Osteoblast (primary cell): ENCODE measurements around the gene TMEM170A. TPM values are rescaled to one million over a fixed set of nuclear protein-coding genes. Genes with fewer than 3 reads are reported as not detected.
"Not testable (repeated sequence)": the region's sequence is repeated elsewhere in the genome, so short reads cannot be mapped to it uniquely, and the experiment has no call there.

Experiments
- DNase-seq: peaks from one replicate; pipeline ENCODE4 v3.0.0; 2011; ENCODE audit warnings: low spot score, mixed read lengths; ENCODE audit not compliant: insufficient read length; ENCODE audit errors: missing footprints
- H2AFZ ChIP-seq: 2 replicates; pipeline ENCODE4 v1.6.0; 2011; ENCODE audit warnings: mild to moderate bottlenecking, low read length
- H3K27ac ChIP-seq: 2 replicates; pipeline ENCODE4 v1.5.1; 2011; ENCODE audit warnings: mild to moderate bottlenecking, low read depth, low read length, moderate library complexity
- H3K27me3 ChIP-seq: 2 replicates; pipeline ENCODE4 v1.6.0; 2012; ENCODE audit warnings: mild to moderate bottlenecking, control low read depth, inconsistent platforms, low read length, moderate library complexity; ENCODE audit not compliant: insufficient read depth
- H3K36me3 ChIP-seq: 2 replicates; pipeline ENCODE4 v1.5.1; 2011; ENCODE audit warnings: mild to moderate bottlenecking, low read length, control low read depth, moderate library complexity; ENCODE audit not compliant: insufficient read depth
- H3K4me1 ChIP-seq: 2 replicates; pipeline ENCODE4 v1.5.1; 2011; ENCODE audit warnings: mild to moderate bottlenecking, low read length, control low read depth, moderate library complexity; ENCODE audit not compliant: insufficient read depth
- H3K4me2 ChIP-seq: 2 replicates; pipeline ENCODE4 v1.6.0; 2011; ENCODE audit warnings: mild to moderate bottlenecking, low read length; ENCODE audit not compliant: insufficient read depth
- H3K4me3 ChIP-seq: fragments of 200-600 bp; sonication (generic); 3 replicates; pipeline ENCODE4 v1.5.1; 2012; ENCODE audit warnings: mild to moderate bottlenecking, low read length, inconsistent platforms; ENCODE audit not compliant: insufficient read depth
- H3K79me2 ChIP-seq: 2 replicates; pipeline ENCODE4 v1.6.0; 2012; ENCODE audit warnings: mild to moderate bottlenecking, low read length, control low read depth, inconsistent platforms; ENCODE audit not compliant: insufficient read depth
- H3K9me3 ChIP-seq: 2 replicates; pipeline ENCODE4 v1.5.1; 2011; ENCODE audit warnings: low read depth, low read length, control low read depth
- H4K20me1 ChIP-seq: 2 replicates; pipeline ENCODE4 v1.6.0; 2012; ENCODE audit warnings: mild to moderate bottlenecking, low read length, control low read depth; ENCODE audit not compliant: insufficient read depth
- total RNA-seq: library from RNA; depleted of rRNA; stranded (reverse); fragments of >200 nt; gene quantifications from 2 replicates; pipeline ENCODE4 v1.2.3, GENCODE V29; 2012
- TF ChIP-seq, protein P1 (sequence below): IDR thresholded peaks from 2 replicates; pipeline ENCODE4 v1.5.1; 2011; ENCODE audit warnings: mild to moderate bottlenecking, low read depth, low read length, moderate library complexity; ENCODE audit errors: extremely low read depth

TMEM170A gene
- total RNA-seq, 1 donor: 11.6 TPM

DNA sequence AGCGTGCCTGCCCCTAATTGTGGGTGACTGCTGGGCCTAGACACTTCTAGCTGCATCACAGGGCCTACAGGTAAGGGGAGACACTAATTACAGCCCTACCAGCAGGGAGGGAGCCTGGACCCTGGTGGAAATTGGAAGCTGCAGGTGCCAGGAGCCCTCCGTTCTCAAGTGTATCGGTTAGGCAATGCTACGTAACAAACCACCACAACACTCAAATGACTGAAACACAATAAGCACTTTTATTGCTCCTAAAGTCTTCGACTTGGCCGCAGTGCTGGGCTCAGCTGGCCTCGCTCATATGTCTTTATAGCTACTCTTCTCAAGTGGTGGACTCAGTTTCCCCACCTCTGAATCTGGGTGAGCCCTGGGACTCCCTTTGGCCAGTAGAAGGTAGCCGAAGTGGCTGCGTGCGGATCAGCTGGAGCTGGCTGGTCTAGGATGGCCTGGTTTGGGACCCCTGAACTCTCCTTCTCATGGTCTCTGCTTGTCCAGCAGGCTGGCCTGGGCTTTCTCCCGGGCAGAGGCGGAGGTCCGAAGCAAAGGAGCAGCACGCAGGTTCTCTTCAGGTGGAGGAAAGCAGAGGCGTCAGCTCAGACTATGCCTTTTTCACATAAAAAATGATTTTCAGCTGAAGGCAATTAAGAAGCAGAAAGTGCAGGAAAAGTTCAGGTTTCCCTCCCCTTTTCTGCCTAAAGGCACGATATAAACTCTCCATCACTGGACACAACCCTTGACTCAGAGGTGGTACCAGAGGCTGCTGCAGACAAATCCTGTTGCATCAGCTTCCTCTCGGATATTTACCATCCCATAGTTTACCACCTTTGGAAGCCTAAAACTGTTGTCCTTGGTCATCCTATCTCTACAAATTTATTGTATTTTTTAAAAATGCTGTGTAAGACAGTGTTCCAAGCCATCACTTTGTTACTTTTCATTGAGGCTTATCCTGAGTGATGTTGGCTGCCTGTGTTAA is 8.7 kb upstream of the TMEM170A start:
- Histone ChIP-seq H3K79me2 (no peaks in the 10 kb centered on the region), H3K27ac (no peak overlapping the region), H3K27me3 (no peaks in the 10 kb centered on the region), H3K36me3 (no peaks in the 10 kb centered on the region), H3K4me2 (no peak overlapping the region), H3K4me1 (no peaks in the 10 kb centered on the region), H3K9me3 (no peaks in the 10 kb centered on the region), H3K4me3 (no peak overlapping the region), H4K20me1 (no peaks in the 10 kb centered on the region), H2AFZ (no peak overlapping the region)
- TF ChIP-seq, protein P1, sequence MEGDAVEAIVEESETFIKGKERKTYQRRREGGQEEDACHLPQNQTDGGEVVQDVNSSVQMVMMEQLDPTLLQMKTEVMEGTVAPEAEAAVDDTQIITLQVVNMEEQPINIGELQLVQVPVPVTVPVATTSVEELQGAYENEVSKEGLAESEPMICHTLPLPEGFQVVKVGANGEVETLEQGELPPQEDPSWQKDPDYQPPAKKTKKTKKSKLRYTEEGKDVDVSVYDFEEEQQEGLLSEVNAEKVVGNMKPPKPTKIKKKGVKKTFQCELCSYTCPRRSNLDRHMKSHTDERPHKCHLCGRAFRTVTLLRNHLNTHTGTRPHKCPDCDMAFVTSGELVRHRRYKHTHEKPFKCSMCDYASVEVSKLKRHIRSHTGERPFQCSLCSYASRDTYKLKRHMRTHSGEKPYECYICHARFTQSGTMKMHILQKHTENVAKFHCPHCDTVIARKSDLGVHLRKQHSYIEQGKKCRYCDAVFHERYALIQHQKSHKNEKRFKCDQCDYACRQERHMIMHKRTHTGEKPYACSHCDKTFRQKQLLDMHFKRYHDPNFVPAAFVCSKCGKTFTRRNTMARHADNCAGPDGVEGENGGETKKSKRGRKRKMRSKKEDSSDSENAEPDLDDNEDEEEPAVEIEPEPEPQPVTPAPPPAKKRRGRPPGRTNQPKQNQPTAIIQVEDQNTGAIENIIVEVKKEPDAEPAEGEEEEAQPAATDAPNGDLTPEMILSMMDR: no peak
- no peak for DNase-seq

- H2AFZ ChIP-seq: no peak overlapping the region
- TF ChIP-seq, protein P1: peak; percentile 81
- peak; percentile 99 for DNase-seq
- no peaks in the 10 kb centered on the region for H3K79me2 ChIP-seq
- no peaks in the 10 kb centered on the region for H4K20me1 ChIP-seq
- no peak overlapping the region for H3K4me3 ChIP-seq
- no peaks in the 10 kb centered on the region for H3K9me3 ChIP-seq
- no peaks in the 10 kb centered on the region for H3K4me1 ChIP-seq
- H3K36me3 ChIP-seq: no peaks in the 10 kb centered on the region
- H3K4me2 ChIP-seq: no peak overlapping the region
- no peak overlapping the region for H3K27ac ChIP-seq
- H3K27me3 ChIP-seq: no peaks in the 10 kb centered on the region
Measured at GRCh38 chr16:75471723-75472633, 7.5 kb upstream of the TMEM170A start.

DNA sequence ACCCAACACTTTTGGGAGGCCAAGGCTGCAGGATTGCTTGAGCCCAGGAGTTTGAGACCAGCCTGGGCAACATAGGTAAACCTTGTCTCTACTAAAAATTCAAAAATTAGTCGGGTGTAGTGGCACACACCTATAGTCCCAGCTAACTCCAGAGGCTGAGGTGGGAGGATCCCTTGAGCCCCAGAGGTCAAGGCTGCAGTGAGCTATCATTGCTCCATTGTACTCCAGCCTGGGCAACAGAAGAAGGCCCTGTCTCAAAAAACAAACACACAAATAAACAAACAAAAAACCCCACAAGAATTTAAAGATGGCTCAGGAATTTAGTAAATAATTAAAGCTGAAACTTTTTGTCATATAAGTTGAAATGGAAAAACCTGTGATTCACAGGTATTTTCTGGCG is 2.3 kb upstream of the TMEM170A start:
- Histone ChIP-seq H3K9me3 (no peaks in the 10 kb centered on the region), H4K20me1 (peaks cover 11% of the 10 kb centered on the region), H3K27me3 (no peaks in the 10 kb centered on the region), H3K4me3 (no peak overlapping the region), H2AFZ (no peak overlapping the region), H3K79me2 (peaks cover 25% of the 10 kb centered on the region), H3K27ac (no peak overlapping the region), H3K36me3 (no peaks in the 10 kb centered on the region), H3K4me1 (no peaks in the 10 kb centered on the region), H3K4me2 (no peak overlapping the region)
- TF ChIP-seq, protein P1: no peak
- no peak for DNase-seq

- Histone ChIP-seq H3K27ac (peak overlapping the region; percentile 88), H4K20me1 (peaks cover 24% of the 10 kb centered on the region), H3K79me2 (peaks cover 56% of the 10 kb centered on the region), H3K4me2 (peak overlapping the region; percentile 86), H2AFZ (peak overlapping the region; percentile 87), H3K4me3 (peak overlapping the region; percentile 94)
- not testable (repeated sequence) for H3K4me1 ChIP-seq, H3K9me3 ChIP-seq, H3K36me3 ChIP-seq, H3K27me3 ChIP-seq
- DNase-seq: peak; percentile 74
Measured at GRCh38 chr16:75463389-75464121, 934 bp downstream of the TMEM170A start.
